Measurements from ENCODE around the gene CTIF. TPM values are rescaled to one million over a fixed set of nuclear protein-coding genes. Genes with fewer than 3 reads are reported as not detected.

CTIF gene
- total RNA-seq, 1 experiment from 2014 or later = 95.8 TPM

DNA sequence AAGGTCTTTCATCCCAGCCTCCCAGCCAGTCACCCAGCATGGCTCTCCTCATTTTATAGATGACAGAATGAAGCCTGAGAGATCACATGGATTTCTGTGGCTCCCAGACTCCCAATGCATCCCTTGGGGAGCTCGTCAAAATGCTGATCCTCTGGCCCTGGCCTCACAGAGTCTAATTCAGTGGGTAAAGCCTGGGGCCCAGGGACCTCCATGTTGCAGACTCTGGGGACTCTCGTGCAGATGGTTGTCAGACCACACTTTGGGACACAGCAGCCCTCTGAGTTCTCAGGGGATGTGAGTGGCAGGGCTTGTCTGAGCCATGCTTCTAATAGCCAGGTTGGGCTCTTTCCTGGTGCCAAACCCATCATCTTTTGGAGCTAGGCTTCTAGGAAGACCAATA lies 97.0 kb downstream of the CTIF start:
- Mint-ChIP-seq H3K4me1 (ENCODE audit: insufficient read depth, unreplicated experiment) (peaks cover 8% of the 10 kb centered on the region), H3K36me3 (ENCODE audit: insufficient read depth, unreplicated experiment) (peaks cover 22% of the 10 kb centered on the region), H3K9me3 (ENCODE audit: unreplicated experiment) (no peaks in the 10 kb centered on the region), H3K4me3 (ENCODE audit: unreplicated experiment) (no peak overlapping the region), H3K27ac (ENCODE audit: low read depth, unreplicated experiment) (no peak overlapping the region), H3K27me3 (ENCODE audit: insufficient read depth, unreplicated experiment) (no peaks in the 10 kb centered on the region)
- BruUV-seq (replicated peaks) = no TSS peak
- TF ChIP-seq, protein P1, sequence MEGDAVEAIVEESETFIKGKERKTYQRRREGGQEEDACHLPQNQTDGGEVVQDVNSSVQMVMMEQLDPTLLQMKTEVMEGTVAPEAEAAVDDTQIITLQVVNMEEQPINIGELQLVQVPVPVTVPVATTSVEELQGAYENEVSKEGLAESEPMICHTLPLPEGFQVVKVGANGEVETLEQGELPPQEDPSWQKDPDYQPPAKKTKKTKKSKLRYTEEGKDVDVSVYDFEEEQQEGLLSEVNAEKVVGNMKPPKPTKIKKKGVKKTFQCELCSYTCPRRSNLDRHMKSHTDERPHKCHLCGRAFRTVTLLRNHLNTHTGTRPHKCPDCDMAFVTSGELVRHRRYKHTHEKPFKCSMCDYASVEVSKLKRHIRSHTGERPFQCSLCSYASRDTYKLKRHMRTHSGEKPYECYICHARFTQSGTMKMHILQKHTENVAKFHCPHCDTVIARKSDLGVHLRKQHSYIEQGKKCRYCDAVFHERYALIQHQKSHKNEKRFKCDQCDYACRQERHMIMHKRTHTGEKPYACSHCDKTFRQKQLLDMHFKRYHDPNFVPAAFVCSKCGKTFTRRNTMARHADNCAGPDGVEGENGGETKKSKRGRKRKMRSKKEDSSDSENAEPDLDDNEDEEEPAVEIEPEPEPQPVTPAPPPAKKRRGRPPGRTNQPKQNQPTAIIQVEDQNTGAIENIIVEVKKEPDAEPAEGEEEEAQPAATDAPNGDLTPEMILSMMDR (IDR thresholded peaks at IDR 0.05; ENCODE audit: unreplicated experiment) = no peak
- intact Hi-C loops (cut with micrococcal nuclease) = no loop called here
- POLR2A ChIA-PET = interaction anchor here (1.1 kb wide), 1 partner anchor 80 kb away, joined by 3 read pairs; no protein-coding TSS in a partner anchor
- CTCF ChIA-PET = interaction anchor here (0.7 to 1.0 kb wide), 4 partner anchors 14 to 28 kb away, joined by 3 read pairs; no protein-coding TSS in a partner anchor
- DNase-seq (ENCODE audit: unreplicated experiment) = no peak

DNA sequence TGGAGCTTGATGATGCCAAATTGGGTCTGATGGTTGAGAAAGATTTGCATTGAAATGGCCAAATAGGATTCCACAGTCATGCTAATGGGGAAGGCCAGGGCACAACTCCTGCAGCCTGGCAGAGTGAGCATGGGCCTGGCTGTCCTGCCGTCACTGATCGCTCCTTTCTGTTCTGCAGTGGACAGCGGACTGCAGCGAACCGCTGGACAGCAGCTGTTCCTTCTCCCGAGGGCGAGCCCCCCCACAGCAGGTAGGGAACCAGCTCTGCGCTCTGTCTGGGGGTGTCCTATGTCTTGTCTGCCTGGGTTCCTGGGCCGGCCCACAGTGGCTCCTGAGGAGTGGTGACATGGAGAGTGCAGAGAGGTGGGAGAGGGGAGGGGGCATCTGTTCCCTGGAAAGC lies 97.6 kb downstream of the CTIF start:
- no peak for DNase-seq (ENCODE audit: unreplicated experiment)
- Mint-ChIP-seq H3K27me3 (ENCODE audit: insufficient read depth, unreplicated experiment) (no peaks in the 10 kb centered on the region), H3K27ac (ENCODE audit: low read depth, unreplicated experiment) (no peak overlapping the region), H3K9me3 (ENCODE audit: unreplicated experiment) (no peaks in the 10 kb centered on the region), H3K4me1 (ENCODE audit: insufficient read depth, unreplicated experiment) (peaks cover 11% of the 10 kb centered on the region), H3K4me3 (ENCODE audit: unreplicated experiment) (no peak overlapping the region), H3K36me3 (ENCODE audit: insufficient read depth, unreplicated experiment) (peaks cover 22% of the 10 kb centered on the region)
- no TSS peak for BruUV-seq (replicated peaks)
- ChIA-PET POLR2A (interaction anchor here (1.1 kb wide), 1 partner anchor 81 kb away, joined by 3 read pairs; no protein-coding TSS in a partner anchor), CTCF (interaction anchor here (0.8 to 2.6 kb wide), 3 partner anchors 19 to 161 kb away, joined by 3 to 12 read pairs (median 3); no protein-coding TSS in a partner anchor)
- TF ChIP-seq, protein P1 (IDR thresholded peaks at IDR 0.05; ENCODE audit: unreplicated experiment) = no peak
- intact Hi-C loops (cut with micrococcal nuclease) = no loop called here

DNA sequence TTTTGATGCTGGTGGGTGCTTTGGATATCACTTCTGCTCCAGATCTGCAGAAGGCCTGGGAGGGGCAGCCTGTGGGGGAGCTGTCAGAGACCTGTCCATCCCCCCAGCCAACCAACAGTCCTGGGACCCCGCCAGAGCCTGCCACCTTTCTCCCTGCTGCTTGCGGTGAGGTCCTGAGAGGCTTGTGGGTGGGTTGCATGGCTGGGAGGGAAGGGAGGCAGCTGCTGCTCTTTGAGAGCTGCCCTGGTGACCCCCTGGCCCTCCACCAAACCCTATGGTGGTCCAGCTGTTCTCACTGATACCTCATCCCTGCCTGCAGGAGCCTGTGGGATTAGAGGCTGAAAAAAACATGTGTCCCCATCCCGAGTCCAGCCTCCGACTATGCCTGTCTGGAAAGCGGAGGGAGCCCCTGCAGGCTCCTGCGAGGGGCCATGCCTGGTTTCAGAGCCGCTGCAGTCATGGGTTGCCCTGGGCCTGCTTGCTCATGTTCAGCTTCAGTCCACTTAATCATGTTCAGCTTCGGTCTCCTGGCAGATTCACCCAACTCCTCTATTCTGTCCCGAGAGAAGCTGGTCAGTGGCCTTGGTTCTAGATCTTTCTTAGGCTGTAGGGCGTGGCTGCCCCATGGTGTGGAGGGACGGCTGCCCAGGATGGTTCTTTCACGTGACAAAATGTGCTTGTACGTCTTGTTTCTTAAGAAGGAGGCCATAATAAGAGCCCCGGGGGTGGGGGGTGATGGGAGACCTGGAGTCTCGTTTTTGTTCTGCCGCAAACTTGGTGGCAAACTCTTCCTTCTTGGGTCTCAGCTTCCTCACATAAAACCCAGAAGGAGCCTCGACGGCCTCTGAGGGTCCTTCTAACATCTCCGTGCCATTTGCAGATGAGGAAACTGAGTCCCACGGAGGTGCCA lies 98.5 kb downstream of the CTIF start:
- H3K4me1 Mint-ChIP-seq (ENCODE audit: insufficient read depth, unreplicated experiment) = peaks cover 11% of the 10 kb centered on the region
- H3K4me3 Mint-ChIP-seq (ENCODE audit: unreplicated experiment) = no peak overlapping the region
- no peak for DNase-seq (ENCODE audit: unreplicated experiment)
- TF ChIP-seq, protein P1 (IDR thresholded peaks at IDR 0.05; ENCODE audit: unreplicated experiment) = no peak
- H3K27me3 Mint-ChIP-seq (ENCODE audit: insufficient read depth, unreplicated experiment) = no peaks in the 10 kb centered on the region
- ChIA-PET CTCF (interaction anchor here (0.6 to 2.6 kb wide), 2 partner anchors 162 to 1273 kb away, joined by 4 to 12 read pairs; no protein-coding TSS in a partner anchor), POLR2A (interaction anchor here (0.5 to 1.1 kb wide), 2 partner anchors 82 to 707 kb away, joined by 3 read pairs; no protein-coding TSS in a partner anchor)
- no TSS peak for BruUV-seq (replicated peaks)
- intact Hi-C loops (cut with micrococcal nuclease) = no loop called here
- no peak overlapping the region for H3K27ac Mint-ChIP-seq (ENCODE audit: low read depth, unreplicated experiment)
- peaks cover 27% of the 10 kb centered on the region for H3K36me3 Mint-ChIP-seq (ENCODE audit: insufficient read depth, unreplicated experiment)
- peaks cover 5% of the 10 kb centered on the region for H3K9me3 Mint-ChIP-seq (ENCODE audit: unreplicated experiment)

DNA sequence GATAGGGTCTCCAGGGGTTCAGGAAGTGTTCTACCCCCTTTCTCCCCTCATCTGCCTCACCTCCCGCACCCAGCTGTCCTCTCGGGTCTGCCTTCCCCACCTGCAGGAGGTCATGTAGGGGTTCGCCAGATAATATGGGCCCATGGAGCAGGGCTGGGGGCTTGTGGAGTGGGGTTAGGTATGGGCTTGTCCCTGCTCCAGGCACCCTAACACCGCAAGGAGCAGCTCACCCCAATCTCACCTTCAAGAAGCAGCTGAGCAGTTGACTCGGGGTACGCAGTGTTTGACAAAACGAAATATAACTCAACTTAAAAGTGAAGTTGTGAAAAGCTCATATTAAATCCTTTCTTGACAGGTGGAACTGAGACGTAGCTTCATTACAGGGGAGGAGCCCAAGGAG lies 99.6 kb downstream of the CTIF start:
- Mint-ChIP-seq H3K4me1 (ENCODE audit: insufficient read depth, unreplicated experiment) (peaks cover 11% of the 10 kb centered on the region), H3K27ac (ENCODE audit: low read depth, unreplicated experiment) (no peak overlapping the region), H3K4me3 (ENCODE audit: unreplicated experiment) (no peak overlapping the region), H3K36me3 (ENCODE audit: insufficient read depth, unreplicated experiment) (peaks cover 29% of the 10 kb centered on the region), H3K27me3 (ENCODE audit: insufficient read depth, unreplicated experiment) (no peaks in the 10 kb centered on the region), H3K9me3 (ENCODE audit: unreplicated experiment) (peaks cover 8% of the 10 kb centered on the region)
- intact Hi-C loops (cut with micrococcal nuclease) = no loop called here
- no TSS peak for BruUV-seq (replicated peaks)
- ChIA-PET POLR2A (no interaction called here), CTCF (interaction anchor here (0.7 to 2.6 kb wide), 2 partner anchors 95 to 163 kb away, joined by 3 to 12 read pairs; no protein-coding TSS in a partner anchor)
- DNase-seq (ENCODE audit: unreplicated experiment) = no peak
- TF ChIP-seq, protein P1 (IDR thresholded peaks at IDR 0.05; ENCODE audit: unreplicated experiment) = no peak

Measured in MCF 10A (cell line).